Tibial nerve (tissue), 4 donors: Measurements from ENCODE around the gene MAP3K7. TPM values are rescaled to one million over a fixed set of nuclear protein-coding genes. Genes with fewer than 3 reads are reported as not detected.

Experiments
- DNase-seq, 2 donors: peaks; one replicate each; pipeline ENCODE4 v3.0.0-alpha.2; 2019; ENCODE audit warnings: low spot score in 2 of 2
- H3K27ac ChIP-seq, 4 donors: fragments of 200-600 bp; sonication (generic) in 3 of 4; one replicate each; pipeline ENCODE4 v1.5.1; 2017 to 2019; ENCODE audit warnings: mild to moderate bottlenecking in 1 of 4
- H3K27me3 ChIP-seq, 2 donors: fragments of 200-600 bp; sonication (generic) in 1 of 2; one replicate each; pipeline versions ENCODE4 v1.5.1 to v1.6.0; 2017 to 2019
- H3K36me3 ChIP-seq, 3 donors: fragments of 200-600 bp; sonication (generic); one replicate each; pipeline ENCODE4 v1.5.1; 2018 to 2019
- H3K4me1 ChIP-seq, 4 donors: fragments of 200-600 bp; sonication (generic) in 3 of 4; one replicate each; pipeline ENCODE4 v1.5.1; 2017 to 2019
- H3K4me3 ChIP-seq, 4 donors: fragments of 200-600 bp; sonication (generic) in 3 of 4; one replicate each; pipeline ENCODE4 v1.5.1; 2017 to 2019; ENCODE audit warnings: mild to moderate bottlenecking in 1 of 4, moderate library complexity in 1 of 4
- H3K9me3 ChIP-seq, 4 donors: fragments of 200-600 bp; sonication (generic) in 3 of 4; one replicate each; pipeline ENCODE4 v1.5.1; 2017 to 2019
- CTCF ChIP-seq, 5 experiments: fragments of 200-600 bp in 3 of 5; fragments of 450-650 bp in 2 of 5; sonication (generic) in 3 of 5; IDR thresholded peaks; one replicate each; pipeline ENCODE4 v1.5.1; 2016 to 2019; ENCODE audit warnings: antibody characterized with exemption in 5 of 5, mild to moderate bottlenecking in 3 of 5, moderate library complexity in 2 of 5
- EP300 ChIP-seq, 2 donors: sonication (generic); formaldehyde crosslinking; IDR thresholded peaks; one replicate each; pipeline ENCODE4 v1.6.1; 2017; ENCODE audit warnings: antibody characterized with exemption in 2 of 2, mild to moderate bottlenecking in 1 of 2
- POLR2A ChIP-seq, 2 donors: fragments of 450-650 bp; IDR thresholded peaks; one replicate each; pipeline ENCODE4 v1.6.1; 2017; ENCODE audit warnings: antibody characterized with exemption in 2 of 2, mild to moderate bottlenecking in 2 of 2, moderate library complexity in 2 of 2
- WGBS, 2 donors: methylation state at CpG; one replicate each; pipeline ENCODE4 v1.1.5; 2018; 5-methylcytosine and 5-hydroxymethylcytosine counted together
- total RNA-seq, 4 donors: library from RNA; depleted of rRNA; stranded (reverse); fragments of >200 nt; gene quantifications; one replicate each; pipeline ENCODE4 v1.1.0, GENCODE V29; 2016

Gene MAP3K7
- total RNA-seq, 4 donors from 2014 or later: 25.2 to 35.4 (median 30.6) TPM

GRCh38 chr6:90514496-90514895 lies 72.4 kb downstream of the MAP3K7 start:
- WGBS, 2 donors: 71 to 72% methylated on average over 3 of the region's 3 CpGs
- Histone ChIP-seq H3K27ac (no peak overlapping the region), H3K4me3 (no peak overlapping the region), H3K4me1 (no peaks in the 10 kb centered on the region), H3K27me3 (no peaks in the 10 kb centered on the region), H3K36me3 (peaks cover 0 to 86% (median 6%) of the 10 kb centered on the region in 3 donors), H3K9me3 (peaks cover 0 to 2% (median 0%) of the 10 kb centered on the region in 4 donors)
- no peak for DNase-seq
- TF ChIP-seq CTCF (IDR thresholded peaks at IDR 0.05): no peak
- no peak for TF ChIP-seq POLR2A (IDR thresholded peaks at IDR 0.05)
- TF ChIP-seq EP300 (IDR thresholded peaks at IDR 0.05): no peak

- WGBS, 2 donors: 73 to 75% methylated on average over 5 of the region's 5 CpGs
- Histone ChIP-seq H3K36me3 (peaks cover 0 to 53% (median 0%) of the 10 kb centered on the region in 3 donors), H3K9me3 (peaks cover 0 to 19% (median 0%) of the 10 kb centered on the region in 4 donors), H3K4me3 (no peak overlapping the region), H3K27ac (no peak overlapping the region), H3K4me1 (no peaks in the 10 kb centered on the region), H3K27me3 (no peaks in the 10 kb centered on the region)
- no peak for TF ChIP-seq CTCF (IDR thresholded peaks at IDR 0.05)
- no peak for DNase-seq
Measured at GRCh38 chr6:90508753-90509152, 78.1 kb downstream of the MAP3K7 start.

- no peak overlapping the region for H3K27ac ChIP-seq
- TF ChIP-seq CTCF (IDR thresholded peaks at IDR 0.05): no peak
- TF ChIP-seq EP300 (IDR thresholded peaks at IDR 0.05): no peak
- TF ChIP-seq POLR2A (IDR thresholded peaks at IDR 0.05): no peak
- WGBS, 2 donors: 75 to 80% methylated on average over 3 of the region's 3 CpGs
- no peak overlapping the region for H3K4me3 ChIP-seq
- no peaks in the 10 kb centered on the region for H3K4me1 ChIP-seq
- H3K9me3 ChIP-seq: peaks cover 0 to 2% (median 0%) of the 10 kb centered on the region in 4 donors
- peaks cover 0 to under 1% (median 0%) of the 10 kb centered on the region in 3 donors for H3K36me3 ChIP-seq
- no peak for DNase-seq
- no peaks in the 10 kb centered on the region for H3K27me3 ChIP-seq
Measured at GRCh38 chr6:90502866-90503407, 83.9 kb downstream of the MAP3K7 start.

- Histone ChIP-seq H3K36me3 (no peaks in the 10 kb centered on the region), H3K27me3 (no peaks in the 10 kb centered on the region), H3K4me3 (no peak overlapping the region), H3K4me1 (no peaks in the 10 kb centered on the region), H3K27ac (no peak overlapping the region), H3K9me3 (no peaks in the 10 kb centered on the region)
- TF ChIP-seq EP300 (IDR thresholded peaks at IDR 0.05) (no peak), CTCF (IDR thresholded peaks at IDR 0.05) (no peak)
- WGBS, 2 donors: 74 to 86% methylated on average over 3 of the region's 3 CpGs
- no peak for DNase-seq
Measured at GRCh38 chr6:90502381-90502780, 84.5 kb downstream of the MAP3K7 start.

GRCh38 chr6:90500458-90500857 lies 86.4 kb downstream of the MAP3K7 start:
- Histone ChIP-seq H3K36me3 (no peaks in the 10 kb centered on the region), H3K4me3 (no peak overlapping the region)
- WGBS, 2 donors: 72 to 74% methylated on average over 9 of the region's 9 CpGs

More at GRCh38 chr6:90500458-90500857, 86.4 kb downstream of the MAP3K7 start:
- no peak for DNase-seq
- TF ChIP-seq EP300 (IDR thresholded peaks at IDR 0.05): no peak
- TF ChIP-seq POLR2A (IDR thresholded peaks at IDR 0.05): no peak
- TF ChIP-seq CTCF (IDR thresholded peaks at IDR 0.05): no peak
- no peaks in the 10 kb centered on the region for H3K4me1 ChIP-seq
- H3K9me3 ChIP-seq: no peaks in the 10 kb centered on the region
- H3K27ac ChIP-seq: no peak overlapping the region
- no peaks in the 10 kb centered on the region for H3K27me3 ChIP-seq
